Eye (tissue), 1 donor: ENCODE data around the gene MTFR1L.

Source experiments
- DNase-seq: peaks from one replicate; pipeline ENCODE4 v3.0.0-alpha.2; 2015

MTFR1L gene

DNA sequence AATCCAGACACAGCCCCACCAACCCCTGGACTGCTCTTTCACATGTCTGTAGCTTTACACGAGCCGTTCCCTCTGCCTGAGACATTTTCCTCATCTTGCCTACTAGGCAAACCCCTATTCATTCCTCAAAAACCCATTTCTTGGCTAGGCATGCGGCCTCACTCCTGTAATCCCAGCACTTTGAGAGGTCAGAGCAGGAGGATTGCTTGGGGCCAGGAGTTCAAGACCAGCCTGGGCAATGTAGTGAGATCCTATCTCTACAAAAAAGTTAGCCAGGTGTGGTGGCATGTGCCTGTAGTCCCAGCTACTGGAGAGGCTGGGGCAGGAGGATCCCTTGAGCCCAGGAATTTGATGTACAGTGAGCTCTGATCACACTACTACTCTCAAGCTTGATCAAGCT is 44.7 kb downstream of the MTFR1L start:
- no peak for DNase-seq

DNA sequence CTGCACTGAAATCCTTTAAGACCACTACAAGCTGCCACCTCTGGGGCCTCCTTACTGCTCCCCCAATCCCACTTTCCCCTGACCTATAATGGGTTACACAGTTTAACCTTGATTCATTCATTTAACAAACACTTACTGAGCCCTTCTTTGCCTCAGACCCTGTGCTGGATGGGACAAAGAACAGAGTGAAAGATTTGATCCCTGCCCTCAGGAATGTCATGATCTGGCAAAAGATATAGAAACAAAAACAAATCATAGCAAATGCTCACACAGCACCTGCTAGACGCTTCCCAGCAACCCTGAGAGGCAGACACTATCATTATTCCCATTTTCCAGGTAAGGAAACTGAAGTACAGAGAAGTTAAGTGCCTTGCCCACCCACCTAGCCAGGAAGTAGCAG is 46.5 kb downstream of the MTFR1L start:
- no peak for DNase-seq

DNA sequence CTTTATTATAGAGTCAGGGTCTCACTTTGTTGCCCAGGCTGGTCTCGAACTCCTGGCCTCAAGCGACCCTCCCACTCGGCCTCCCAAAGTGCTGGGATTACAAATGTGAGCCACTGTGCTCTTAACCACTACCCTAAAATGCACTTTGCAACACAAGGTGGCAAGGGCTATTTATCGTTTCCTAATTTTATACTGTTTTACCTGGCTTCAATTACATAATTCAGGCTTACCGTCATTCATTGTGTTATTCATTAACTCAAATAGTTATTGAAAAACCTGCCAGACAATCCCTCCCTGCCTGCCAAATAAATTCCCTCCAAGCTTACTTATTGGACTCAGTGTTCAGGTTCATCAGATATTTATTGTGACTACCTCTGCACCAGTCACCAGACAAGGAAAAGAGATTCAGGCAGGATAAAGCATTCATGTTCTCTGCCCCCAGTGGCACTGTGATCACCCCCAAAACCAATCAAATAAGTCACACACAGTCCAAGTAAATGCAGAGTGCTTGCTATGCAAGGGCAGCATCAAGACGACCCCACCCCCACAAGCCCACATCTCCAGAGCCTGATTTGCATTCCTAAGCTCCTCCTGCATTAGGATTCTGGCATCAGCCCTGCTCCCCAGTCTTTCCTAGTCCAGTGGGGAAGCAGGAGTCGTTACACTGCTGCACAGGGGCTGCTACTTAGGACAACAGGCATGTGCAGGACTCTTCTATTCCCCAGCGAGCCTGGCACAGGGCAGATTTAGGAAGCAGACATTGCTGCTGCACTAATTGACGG is 47.6 kb downstream of the MTFR1L start:
- DNase-seq: no peak

DNA sequence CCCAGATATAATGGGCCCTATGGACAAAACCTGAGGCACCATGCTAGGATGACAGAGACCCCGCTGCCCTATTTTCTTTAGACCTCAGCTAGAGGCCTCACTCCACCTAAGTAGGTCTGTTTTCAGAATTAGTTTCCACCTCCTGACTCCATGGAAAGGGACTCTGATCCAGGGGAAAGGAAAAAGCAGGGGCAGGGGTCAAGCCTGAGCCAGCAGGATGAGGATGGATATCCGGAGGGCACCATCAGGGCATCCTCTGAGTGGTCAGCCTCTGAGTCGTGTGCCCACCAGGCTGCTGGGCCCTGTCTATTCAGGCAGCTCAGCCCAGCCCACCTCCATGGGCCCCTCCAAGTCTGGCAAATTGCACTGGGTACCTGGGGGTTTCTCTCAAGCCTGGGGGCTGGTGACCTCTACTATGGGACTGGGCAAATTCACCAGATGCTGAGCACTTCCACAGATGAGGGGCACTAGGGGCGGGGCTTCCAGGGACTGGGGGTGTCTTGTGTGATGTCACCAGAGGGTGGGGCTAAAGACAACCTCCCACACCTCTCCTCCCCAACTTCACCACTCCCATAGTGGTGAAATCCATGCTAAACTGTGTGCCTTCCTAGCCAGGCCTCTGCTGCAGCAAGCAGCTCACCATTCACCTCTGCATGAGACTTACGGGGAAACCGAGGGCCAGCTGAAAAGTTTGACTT is 50.3 kb downstream of the MTFR1L start:
- DNase-seq: no peak

DNA sequence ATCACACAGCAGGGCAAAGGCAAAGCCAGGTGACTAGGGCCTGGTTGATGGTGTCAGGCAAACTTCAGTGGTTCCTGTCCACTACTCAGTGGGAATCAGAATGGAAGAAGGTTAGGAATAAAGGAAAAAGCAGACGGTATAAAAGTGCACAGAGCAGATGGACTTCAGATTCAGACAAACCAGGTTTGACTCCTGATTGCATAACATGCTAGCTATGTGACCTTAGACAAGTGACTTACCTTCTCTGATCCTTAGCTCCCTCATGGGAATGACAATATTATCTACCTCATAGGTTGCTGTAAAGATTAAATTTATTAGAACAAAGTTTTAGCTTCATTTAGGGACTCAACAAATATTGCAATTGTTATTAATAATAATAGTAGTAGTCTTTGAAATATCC is 50.9 kb downstream of the MTFR1L start:
- DNase-seq: no peak

DNA sequence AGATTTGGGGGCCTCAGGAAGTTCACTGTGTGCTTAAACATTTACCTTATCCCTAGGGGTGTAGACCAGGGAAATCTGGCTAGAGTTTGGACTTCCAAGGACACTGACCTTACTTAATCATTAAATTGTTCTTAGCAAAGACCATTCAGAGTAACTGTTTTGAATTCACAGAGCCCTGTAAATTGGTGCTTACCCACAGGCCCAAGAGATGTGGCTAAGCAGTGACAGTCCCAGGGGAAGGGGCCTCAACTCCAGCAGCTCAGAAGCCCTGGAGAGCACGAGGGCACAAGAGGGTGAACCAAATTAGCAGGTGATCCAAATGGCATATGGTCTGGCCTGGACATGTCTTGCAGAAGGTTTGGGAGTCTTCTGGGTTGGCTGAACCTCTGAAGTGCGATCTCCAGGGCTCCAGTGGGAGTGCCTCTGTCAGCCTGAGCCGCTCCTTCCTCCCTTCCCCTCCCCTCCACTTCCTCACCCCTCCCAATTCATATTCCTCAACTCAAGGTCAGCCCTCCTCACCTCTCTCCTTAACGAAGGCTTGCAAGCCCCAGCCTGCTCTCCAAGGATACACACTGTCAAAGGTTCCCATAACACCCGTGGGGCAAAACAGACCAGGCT is 51.4 kb downstream of the MTFR1L start:
- DNase-seq: no peak

DNA sequence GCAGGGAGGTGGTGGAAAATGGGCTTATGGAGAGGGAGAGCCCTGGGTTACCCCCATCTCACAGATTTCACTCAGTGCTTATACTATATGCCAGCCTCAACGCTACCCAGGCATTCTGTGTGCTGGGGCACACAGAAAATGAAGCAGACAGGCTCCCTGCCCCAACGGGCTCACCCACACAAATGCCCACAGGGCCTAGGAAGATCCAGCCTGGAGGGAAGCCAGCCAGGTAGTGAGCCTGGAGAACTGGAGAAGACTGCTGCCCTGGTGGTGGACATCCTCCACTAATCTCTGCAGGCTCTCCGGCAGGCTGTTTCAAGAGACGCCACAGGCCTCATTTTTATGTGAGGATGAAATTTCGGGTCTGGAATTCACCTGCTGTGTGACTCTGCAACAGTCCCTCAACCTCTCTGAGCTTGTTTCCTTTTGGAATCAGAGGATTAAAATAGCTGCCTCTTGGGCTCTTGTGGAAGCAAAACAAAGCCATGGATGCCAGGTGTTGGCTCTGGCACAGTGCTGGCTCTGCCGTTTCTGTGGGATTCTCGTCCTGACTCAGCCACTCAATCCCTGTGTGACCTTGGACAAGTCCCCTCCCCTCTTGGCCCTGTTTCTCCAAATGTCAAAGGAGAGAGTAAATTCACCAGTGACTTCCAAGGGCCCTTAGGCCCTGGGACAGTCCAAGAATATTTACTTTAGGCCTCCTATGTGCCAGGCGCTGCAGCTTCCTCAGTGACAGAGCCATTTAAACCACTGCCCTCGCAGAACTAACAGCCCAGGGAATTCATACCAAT is 52.1 kb downstream of the MTFR1L start:
- DNase-seq: no peak

DNA sequence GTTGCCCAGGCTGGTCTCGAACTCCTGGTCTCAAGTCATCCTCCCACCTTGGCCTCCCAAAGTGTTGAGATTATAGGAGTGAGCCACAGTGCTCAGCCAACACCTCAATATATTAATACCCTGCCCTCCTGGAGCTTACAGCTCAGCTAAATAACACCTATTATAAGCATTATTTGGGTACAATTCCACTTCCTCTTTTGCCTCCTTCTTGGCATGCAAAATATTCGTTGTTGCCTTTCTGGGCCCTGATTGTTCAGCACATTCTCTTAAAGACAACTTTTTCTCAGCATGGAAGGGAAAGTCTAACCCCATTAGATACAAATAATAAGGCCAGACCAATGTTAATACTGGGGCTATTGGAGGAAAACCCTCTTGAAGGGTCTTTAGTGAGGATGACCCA is 53.0 kb downstream of the MTFR1L start:
- DNase-seq: no peak

DNA sequence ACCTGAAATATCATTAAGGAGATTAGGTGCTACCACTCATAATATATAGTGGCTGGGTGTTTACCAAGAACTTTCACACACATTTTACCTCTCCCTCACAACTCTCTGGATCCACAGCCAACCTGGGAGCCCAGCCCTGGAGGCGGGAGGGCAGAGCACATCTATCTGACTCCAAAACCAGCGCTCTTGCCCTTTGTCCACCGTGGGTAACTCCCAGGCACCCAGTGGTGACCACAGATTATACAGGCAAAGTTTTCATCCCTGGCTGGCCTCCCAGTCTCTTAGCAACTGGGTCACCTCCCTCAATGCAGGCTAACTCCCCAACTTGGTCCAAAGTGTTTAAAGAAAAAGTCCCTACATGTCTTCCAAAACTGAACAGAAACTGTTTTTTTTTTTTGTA is 53.4 kb downstream of the MTFR1L start:
- no peak for DNase-seq

DNA sequence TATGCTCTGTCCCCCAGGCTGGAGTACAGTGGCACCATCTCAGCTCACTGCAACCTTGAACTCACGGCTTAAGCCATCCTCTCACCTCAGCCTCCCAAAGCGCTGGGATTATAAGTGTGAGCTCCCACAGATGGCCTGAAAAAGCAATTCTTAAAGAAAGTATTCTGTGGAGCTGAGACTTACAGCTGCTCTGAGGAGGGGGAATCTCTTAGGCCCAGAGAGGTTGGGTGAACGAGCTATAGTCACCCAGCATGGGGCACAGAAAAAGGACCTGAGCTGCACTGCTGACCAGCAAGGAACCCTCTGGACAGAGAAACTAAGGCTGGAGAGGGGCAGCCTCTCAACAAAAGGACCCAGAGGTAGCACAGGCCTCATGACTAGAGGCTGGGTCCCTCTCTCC is 54.5 kb downstream of the MTFR1L start:
- DNase-seq: no peak

DNA sequence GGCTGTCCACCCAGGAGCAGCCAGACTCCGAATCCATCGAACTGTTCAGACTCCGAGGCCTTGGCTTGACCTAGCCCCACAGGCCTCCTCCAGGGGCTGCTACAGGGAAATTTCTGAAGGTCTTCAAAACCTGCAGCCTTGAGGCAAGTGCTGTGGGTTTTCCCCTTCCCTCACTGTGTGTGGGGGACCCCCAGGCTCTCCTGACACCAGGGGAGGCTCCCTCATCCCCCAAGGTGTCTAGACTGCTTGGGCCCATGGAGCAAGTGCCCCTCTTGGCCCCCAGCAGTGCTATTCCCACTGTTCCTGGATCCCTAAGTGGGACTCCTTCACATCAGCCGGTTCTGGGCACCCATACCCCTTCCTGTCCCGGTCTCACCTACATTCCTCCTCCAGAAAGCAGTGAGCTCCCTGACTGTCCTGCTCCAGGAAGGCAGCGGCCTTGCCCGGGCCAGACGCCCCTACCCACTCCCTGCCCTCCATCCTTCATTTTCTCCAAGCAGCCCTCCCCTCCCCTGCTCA is 54.9 kb downstream of the MTFR1L start:
- DNase-seq: no peak

DNA sequence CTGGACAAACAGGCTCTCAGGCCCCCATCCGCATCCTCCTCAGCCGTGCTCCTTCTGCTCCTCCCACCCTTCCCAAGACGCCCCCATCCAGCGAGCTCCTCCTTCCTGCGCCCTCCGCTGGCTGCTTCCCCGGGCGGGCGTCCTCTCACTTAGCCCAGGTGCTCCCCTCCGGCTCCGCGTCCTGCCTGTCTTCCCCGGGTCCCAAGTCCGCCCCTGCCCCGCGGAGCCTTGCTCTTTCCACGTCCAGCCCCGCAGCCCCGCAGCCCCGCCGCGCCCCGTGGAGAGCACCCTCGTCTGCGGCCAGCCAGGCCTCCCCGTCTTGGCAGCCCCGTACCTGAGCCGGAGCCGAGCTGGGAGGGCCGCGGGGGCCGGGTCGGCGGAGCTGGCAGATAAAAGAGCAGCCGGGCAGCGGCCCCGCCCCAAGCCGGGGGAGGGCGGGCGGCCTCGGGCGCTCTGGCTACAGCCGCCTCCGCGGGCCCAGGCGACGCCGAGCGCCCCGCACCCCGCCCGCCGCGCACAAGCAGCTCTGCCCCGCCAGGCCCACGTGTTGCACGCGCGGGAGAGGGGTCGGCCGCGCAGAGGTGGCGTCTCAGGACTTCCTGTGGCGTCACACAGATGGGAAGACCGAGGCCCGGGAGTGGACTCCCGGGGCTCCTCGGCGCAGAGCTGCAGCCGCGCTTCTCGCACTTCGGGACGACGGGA is 55.6 kb downstream of the MTFR1L start, which contains the start of gene PAQR7:
TSS of gene PAQR7 (minus strand) at position 555 of the 702 bp plus-strand sequence. CDS start 11,869 bp downstream, outside the sequence.
- DNase-seq: peak; percentile 87

DNA sequence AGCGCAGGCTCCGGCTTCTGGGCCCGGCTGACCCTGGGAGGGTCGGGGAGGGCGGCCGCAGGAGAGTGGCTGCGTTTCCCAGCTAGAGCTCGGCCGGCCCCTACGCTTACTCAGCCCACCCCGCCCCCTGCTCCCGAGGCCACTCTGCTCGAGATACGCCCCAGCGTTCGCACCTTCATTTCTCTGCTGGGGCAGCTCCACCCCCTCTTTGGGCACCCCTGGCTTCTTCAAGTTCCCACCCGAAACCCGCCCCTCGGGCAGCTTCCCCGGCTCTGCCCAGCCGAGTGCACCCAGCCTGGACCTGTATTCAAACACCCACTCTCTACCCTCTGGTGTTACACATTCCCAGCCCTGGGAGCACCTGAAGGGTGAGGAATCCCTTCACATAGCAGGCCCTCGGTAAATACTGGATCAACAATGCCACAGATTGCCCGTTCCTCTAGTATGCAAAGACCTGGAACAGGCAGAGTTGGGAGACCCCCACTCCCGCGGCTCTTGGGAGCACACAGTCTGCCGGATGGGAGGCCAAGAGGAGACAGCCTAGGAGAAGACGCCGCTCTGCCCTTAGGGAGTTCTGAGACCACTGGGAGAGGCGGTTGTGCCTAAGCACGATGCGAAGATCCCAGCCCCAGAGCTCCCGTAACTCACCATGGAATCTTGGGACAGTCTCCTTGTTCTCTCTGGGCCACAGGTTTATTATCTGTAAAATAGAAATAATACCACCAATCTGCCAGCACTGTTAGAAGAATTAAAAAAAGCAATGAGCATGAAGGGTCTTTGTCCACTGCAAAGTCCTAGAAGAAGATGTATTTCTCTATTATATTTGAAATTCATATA is 56.3 kb downstream of the MTFR1L start:
- no peak for DNase-seq

DNA sequence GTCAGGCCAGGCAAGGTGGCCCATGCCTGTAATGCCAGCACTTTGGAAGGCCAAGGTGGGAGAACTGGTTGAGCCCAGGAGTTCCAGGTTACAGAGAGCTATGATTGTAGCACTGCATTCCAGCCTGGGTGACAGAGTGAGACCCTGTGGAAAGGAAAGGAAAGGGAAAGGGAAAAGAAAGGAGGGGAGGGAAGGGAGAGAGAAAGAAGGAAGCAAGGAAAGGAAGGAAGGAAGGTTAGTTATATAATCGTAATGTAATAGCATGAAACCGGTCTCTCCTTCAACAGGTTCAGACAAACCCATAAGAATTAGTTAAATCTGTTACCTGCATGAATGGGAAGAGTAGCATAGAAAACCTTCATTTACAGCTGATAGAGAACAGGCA is 56.9 kb downstream of the MTFR1L start:
- no peak for DNase-seq

DNA sequence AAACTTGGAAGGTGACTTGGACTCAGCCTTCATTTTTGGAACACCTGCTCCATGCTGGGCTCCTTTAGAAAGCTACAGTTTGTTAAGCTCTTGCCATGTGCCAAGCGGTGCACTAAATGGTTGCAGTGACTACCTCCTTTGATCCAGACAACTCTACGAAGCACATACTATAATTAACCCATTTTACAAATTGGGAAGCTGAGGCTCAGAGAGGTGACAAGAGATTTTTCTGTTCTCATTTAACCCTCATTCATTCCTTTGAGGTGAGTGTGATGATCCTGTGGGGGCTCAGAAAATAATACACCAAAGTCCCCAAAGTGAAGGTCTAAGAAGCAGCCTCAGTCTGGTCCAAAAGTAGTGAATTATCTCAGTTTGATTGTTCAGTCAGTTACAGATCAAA is 57.4 kb downstream of the MTFR1L start:
- no peak for DNase-seq

DNA sequence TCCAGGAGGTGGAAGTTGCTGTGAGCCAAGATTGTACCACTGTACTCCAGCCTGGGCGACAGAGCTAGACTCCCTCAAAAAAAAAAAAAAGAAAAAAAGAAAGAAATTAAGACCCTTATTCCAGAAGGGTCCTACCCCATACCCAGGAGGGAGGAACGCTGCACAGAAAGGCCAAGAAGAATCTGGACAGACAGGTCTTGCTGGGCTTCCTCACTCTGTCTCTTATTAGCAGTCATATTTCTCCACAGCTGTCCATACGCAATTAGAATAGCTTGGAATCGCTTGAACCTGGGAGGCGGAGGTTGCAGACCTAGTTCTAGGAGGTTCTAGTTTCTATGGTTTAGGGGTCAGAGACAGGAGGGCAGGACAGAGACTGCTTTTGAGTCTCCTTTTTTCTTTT is 58.9 kb downstream of the MTFR1L start:
- DNase-seq: no peak

DNA sequence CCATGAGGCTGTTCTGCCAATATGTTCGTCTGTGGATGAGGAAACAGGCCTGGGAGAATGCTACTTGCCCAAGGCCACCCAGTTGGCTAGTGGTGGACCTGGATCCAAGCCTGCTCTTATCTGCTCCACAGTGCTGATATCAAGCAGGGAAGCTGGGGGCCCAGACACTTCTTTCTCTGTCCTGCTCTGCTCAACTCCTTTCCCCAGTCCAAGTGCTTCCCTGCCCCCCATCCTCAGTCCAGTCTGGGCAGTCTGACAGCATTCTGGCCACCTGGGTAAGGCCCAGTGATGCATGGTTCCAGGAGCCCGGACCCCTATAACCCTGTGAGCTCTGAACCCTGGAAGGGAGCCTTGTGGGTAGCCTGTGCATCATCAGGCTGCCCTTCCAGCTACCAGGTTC is 59.9 kb downstream of the MTFR1L start:
- DNase-seq: no peak

DNA sequence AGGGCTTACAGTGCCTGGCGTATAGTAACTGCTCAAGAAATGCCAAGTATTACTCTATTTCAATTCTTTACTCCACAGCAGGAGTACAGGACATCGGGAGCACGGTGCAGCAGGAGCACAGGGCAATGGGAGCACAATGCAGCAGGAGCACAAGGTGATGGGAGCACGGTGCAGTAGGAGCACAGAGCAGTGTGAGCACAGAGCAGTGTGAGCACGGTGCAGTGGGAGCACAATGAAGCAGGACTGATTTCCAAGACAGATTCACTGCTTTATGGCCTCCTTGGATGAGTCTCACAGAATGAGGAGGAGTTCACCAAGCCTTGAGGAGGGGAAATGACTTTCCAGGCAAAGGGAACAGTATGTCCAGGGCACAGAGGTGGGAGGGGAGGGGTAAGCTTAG is 60.8 kb downstream of the MTFR1L start:
- DNase-seq: no peak

DNA sequence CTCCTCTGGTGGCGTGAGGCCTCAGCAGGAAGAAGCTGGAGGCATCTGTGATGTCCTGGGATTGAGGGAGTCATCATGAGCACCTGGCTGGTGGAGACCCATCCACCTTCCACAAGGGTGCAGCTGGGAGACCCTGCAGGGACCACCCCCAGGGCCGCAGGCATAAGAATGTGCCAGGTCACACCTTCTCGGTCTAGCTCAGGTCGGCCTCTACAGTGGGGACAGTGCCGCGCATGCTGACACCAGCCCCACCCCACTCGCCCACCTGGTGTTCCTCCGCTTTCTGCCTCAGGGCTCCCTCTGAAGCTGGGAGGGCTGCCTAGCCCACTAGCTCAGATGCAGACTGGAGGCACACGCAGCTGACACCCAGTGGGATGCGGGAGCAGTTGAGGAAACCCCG is 61.5 kb downstream of the MTFR1L start:
- DNase-seq: no peak
